ENCODE results near the gene SLC17A2. TPM values are rescaled to one million over a fixed set of nuclear protein-coding genes. Genes with fewer than 3 reads are reported as not detected.
A peak's percentile ranks its signal among the peaks of the same experiment; 100 is the strongest.

Gene SLC17A2
- total and polyA plus RNA-seq, 2 of the 13 experiments (the other 11 are each of a cell fraction or from before 2014, with no cell fraction given) = 11.2 to 32.4 TPM

GRCh38 chr6:25907475-25908014 is 22.9 kb downstream of the SLC17A2 start (continued):
- TF ChIP-seq NONO (IDR thresholded peaks at IDR 0.05) = no peak
- TF ChIP-seq NONO (CRISPR knock-in tag; conservative IDR thresholded peaks at IDR 0.05) = no peak; the same call in 1 of the 2 replicates
- TF ChIP-seq POGZ (CRISPR knock-in tag; IDR thresholded peaks at IDR 0.05) = peak; percentile 75; the same call in 1 of the 2 replicates
- TF ChIP-seq FLYWCH1 (CRISPR knock-in tag; IDR thresholded peaks at IDR 0.05) = no peak
- peak; percentile 93 for TF ChIP-seq RXRB (CRISPR knock-in tag; IDR thresholded peaks at IDR 0.05; ENCODE audit: borderline replicate concordance)
- TF ChIP-seq, protein P1, sequence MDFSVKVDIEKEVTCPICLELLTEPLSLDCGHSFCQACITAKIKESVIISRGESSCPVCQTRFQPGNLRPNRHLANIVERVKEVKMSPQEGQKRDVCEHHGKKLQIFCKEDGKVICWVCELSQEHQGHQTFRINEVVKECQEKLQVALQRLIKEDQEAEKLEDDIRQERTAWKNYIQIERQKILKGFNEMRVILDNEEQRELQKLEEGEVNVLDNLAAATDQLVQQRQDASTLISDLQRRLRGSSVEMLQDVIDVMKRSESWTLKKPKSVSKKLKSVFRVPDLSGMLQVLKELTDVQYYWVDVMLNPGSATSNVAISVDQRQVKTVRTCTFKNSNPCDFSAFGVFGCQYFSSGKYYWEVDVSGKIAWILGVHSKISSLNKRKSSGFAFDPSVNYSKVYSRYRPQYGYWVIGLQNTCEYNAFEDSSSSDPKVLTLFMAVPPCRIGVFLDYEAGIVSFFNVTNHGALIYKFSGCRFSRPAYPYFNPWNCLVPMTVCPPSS (IDR thresholded peaks at IDR 0.05) = no peak
- TF ChIP-seq, protein P2, sequence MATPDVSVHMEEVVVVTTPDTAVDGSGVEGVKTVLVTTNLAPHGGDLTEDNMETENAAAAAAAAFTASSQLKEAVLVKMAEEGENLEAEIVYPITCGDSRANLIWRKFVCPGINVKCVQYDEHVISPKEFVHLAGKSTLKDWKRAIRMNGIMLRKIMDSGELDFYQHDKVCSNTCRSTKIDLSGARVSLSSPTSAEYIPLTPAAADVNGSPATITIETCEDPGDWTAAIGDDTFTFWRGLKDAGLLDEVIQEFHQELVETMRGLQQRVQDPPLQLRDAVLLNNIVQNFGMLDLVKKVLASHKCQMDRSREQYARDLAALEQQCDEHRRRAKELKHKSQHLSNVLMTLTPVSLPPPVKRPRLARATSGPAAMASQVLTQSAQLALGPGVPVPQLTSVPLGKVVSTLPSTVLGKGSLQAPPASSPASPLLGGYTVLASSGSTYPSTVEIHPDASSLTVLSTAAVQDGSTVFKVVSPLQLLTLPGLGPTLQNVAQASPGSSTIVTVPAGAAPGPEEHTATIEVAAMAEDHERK (CRISPR knock-in tag; IDR thresholded peaks at IDR 0.05; ENCODE audit: low read depth) = no peak
- TF ChIP-seq ARID5B (CRISPR knock-in tag; IDR thresholded peaks at IDR 0.05) = peak; percentile 99
- peak; percentile 80; the same call in 1 of the 2 replicates for TF ChIP-seq SALL1 (CRISPR knock-in tag; IDR thresholded peaks at IDR 0.05)
- peak; percentile 85 for TF ChIP-seq STAT6 (CRISPR knock-in tag; IDR thresholded peaks at IDR 0.05; ENCODE audit: borderline replicate concordance)
- TF ChIP-seq ZSCAN9 (CRISPR knock-in tag; IDR thresholded peaks at IDR 0.05; ENCODE audit: borderline replicate concordance) = peak; percentile 49; the same call in 1 of the 2 replicates
- peak; percentile 61; the same call in 1 of the 2 replicates for TF ChIP-seq MIER2 (CRISPR knock-in tag; IDR thresholded peaks at IDR 0.05)
- TF ChIP-seq CCDC6 (CRISPR knock-in tag; IDR thresholded peaks at IDR 0.05) = peak; percentile 50; the same call in 1 of the 2 replicates
- peak; percentile 80 for TF ChIP-seq LCORL (IDR thresholded peaks at IDR 0.05)
- TF ChIP-seq LCORL (CRISPR knock-in tag; IDR thresholded peaks at IDR 0.05) = peak; percentile 93
- TF ChIP-seq, protein P3, sequence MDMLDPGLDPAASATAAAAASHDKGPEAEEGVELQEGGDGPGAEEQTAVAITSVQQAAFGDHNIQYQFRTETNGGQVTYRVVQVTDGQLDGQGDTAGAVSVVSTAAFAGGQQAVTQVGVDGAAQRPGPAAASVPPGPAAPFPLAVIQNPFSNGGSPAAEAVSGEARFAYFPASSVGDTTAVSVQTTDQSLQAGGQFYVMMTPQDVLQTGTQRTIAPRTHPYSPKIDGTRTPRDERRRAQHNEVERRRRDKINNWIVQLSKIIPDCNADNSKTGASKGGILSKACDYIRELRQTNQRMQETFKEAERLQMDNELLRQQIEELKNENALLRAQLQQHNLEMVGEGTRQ (IDR thresholded peaks at IDR 0.05; ENCODE audit: low read depth, low read length) = no peak
- TF ChIP-seq, protein P3 (CRISPR knock-in tag; IDR thresholded peaks at IDR 0.05; ENCODE audit: borderline replicate concordance) = no peak
